GM20000 (cell line): Measurements from ENCODE around the gene MASP1.

Experiments used
- DNase-seq: peaks from one replicate; pipeline ENCODE4 v3.0.0; 2012; ENCODE audit warnings: low spot score
- TF ChIP-seq, protein P1 (sequence below): IDR thresholded peaks from 2 replicates; pipeline ENCODE4 v1.5.1; 2012; ENCODE audit warnings: mild to moderate bottlenecking, control low read depth; ENCODE audit errors: extremely low read depth, missing control alignments

Gene MASP1

DNA sequence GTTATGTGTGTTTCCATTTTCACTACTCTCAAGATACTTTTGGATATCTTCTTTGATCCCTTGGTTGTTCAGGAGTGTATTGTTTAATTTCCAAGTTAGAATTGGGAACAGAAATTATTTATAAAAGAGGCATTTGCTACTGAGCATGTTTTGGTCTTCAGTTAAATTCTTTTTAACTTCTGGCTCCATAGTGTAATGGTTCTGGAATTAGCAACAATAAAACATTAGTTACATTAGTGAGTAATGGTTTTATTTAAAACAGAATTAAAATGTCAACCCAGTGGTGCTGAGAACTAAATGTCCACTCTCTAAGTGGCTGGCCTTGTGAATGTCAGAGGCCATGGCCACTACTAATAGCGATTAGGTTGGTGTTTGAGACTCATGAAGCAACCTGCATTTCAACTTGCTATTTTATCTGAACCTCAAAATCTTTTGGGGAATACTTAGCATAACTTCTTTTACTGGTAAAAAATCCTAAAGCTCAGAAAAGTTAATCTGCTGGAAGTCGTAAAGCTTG lies 19.5 kb upstream of the MASP1 start:
- TF ChIP-seq, protein P1, sequence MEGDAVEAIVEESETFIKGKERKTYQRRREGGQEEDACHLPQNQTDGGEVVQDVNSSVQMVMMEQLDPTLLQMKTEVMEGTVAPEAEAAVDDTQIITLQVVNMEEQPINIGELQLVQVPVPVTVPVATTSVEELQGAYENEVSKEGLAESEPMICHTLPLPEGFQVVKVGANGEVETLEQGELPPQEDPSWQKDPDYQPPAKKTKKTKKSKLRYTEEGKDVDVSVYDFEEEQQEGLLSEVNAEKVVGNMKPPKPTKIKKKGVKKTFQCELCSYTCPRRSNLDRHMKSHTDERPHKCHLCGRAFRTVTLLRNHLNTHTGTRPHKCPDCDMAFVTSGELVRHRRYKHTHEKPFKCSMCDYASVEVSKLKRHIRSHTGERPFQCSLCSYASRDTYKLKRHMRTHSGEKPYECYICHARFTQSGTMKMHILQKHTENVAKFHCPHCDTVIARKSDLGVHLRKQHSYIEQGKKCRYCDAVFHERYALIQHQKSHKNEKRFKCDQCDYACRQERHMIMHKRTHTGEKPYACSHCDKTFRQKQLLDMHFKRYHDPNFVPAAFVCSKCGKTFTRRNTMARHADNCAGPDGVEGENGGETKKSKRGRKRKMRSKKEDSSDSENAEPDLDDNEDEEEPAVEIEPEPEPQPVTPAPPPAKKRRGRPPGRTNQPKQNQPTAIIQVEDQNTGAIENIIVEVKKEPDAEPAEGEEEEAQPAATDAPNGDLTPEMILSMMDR = no peak
- DNase-seq = no peak

DNA sequence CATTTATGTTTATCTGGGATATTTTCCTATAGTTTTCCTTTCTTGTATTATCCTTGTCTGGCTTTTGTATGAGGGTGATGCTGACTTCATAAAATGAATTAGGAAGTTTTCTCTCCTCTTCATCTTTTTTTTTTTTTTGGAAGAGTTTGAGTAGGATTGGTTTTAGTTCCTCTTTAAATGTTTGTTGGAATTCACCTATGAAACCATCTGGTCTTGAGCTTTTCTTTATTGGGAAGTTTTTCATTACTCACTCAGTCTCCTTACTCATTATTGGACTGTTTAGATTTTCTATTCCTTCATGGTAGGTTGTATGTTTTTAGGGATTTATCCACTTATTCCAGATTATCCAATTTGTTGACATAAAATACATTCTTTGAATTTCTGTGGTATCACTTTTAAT lies 18.7 kb upstream of the MASP1 start:
- TF ChIP-seq, protein P1 = no peak
- no peak for DNase-seq

DNA sequence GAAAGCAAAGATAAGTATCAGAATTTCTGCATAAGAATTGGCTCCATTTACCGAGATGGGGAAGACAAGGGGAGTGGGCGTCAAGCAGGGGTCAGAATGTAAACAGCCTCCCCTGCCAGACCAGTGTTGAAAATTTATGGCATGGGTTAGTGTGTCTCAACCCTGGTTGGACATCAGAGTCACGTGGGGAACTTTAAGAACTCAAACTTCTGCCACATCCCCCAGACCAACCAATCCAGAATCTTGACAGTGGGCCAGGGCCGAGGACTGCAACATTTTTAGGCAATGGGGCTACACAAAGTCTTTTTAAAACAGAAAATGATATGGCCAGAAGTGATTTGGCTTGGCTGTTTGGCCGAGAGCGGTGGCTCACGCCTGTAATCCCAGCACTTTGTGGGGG lies 14.3 kb upstream of the MASP1 start:
- no peak for DNase-seq
- TF ChIP-seq, protein P1 = no peak

DNA sequence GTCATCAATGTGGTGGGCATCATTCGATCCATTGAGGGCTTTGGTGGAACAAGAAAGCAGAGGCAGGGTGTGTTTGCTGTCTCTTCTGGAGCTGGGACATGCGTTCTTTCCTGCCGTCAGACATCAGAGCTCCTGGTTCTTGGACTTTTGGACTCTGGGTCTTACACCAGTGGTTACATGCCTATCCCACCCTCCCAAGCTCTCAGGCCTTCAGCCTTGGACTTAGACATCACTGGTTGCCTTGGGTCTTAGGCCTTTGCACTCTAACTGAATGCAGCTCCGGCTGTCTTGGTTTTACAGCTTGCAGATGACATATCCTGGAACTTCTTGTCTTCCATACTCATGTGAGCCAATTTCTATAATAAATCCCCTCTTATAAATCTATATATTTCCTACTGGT lies 8.1 kb upstream of the MASP1 start:
- no peak for DNase-seq
- TF ChIP-seq, protein P1 = no peak

DNA sequence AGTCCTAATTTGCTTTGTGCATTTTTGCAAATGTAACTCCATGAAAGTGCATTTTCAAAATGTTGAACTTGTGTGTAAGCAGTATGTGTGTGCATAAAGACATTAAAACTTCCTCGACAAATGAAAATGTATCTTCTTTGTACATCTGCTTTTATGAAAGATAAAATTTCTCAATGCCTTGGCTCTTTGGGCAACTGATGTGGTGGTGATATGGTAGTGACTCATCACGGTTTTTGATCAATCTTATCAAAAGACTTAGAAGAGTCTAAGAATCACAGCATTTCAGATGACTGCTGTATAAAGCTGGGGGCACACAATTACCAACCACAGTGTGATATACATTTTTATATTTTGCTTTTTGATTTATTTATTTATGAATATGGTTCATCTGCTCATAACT lies 5.4 kb upstream of the MASP1 start:
- TF ChIP-seq, protein P1 = no peak
- no peak for DNase-seq

DNA sequence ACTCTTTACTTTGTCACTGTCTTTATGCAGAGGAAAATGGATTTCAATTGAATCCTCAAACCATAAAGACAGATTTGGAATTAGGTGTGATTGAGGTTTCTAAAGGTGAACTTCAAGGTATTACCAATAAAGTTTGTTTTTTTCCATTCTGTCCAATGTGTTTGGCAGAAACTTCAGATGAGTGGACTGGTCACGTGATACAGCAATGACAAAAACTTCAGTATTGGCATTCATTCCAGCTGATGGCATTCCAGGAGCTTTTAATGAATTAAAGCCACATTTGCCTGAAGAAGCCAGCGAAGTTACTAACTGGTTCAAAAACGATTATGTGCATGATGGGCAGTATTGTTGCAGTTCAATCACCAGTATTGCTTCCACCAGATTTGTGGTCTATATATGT lies 4.5 kb upstream of the MASP1 start:
- DNase-seq = no peak
- TF ChIP-seq, protein P1 = no peak

DNA sequence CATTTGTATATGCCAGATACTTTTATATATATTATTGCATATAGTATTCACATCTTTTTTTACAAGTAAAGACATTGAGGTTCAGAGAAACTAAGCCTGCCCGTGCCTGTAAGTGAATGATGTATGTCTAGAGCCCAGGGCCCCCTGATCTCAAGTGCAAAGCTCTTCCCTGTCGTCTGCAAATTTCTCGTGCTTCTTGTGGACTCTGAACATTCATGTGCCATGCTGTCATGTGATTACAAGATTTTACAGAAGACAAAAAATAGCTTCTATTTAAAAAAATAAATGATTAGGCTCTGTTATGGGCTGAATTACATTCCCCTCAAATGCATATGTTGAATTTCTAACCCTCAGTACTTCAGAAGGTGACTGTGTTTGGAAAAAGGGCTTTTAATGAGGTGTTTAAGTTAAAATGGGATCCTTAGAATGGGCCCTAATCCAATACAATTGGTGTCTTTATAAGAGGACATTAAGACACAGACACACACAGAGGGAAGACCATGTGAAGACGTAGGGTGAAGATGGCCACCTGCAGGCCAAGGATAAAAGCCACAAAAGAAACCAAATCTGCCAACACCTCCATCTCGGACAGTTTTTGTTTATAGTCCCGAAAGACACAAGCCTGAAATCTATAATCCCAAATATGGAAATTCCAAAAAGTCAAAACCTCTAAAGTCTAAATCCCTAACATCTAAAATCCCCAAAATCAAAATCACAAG lies 3.9 kb upstream of the MASP1 start:
- DNase-seq = no peak
- TF ChIP-seq, protein P1 = no peak
